Measurements from ENCODE around the gene GFOD1.
A peak's percentile ranks its signal among the peaks of the same experiment; 100 is the strongest.

GFOD1 gene

GRCh38 chr6:13484827-13485226, 2.6 kb downstream of the GFOD1 start:
- Histone ChIP-seq H3K27me3 (ENCODE audit: insufficient read depth, low read length, poor library complexity, severe bottlenecking) (no peaks in the 10 kb centered on the region), H2AFZ (ENCODE audit: low read length) (peak overlapping the region; percentile 14; the same call in 1 of the 2 replicates)

DNA sequence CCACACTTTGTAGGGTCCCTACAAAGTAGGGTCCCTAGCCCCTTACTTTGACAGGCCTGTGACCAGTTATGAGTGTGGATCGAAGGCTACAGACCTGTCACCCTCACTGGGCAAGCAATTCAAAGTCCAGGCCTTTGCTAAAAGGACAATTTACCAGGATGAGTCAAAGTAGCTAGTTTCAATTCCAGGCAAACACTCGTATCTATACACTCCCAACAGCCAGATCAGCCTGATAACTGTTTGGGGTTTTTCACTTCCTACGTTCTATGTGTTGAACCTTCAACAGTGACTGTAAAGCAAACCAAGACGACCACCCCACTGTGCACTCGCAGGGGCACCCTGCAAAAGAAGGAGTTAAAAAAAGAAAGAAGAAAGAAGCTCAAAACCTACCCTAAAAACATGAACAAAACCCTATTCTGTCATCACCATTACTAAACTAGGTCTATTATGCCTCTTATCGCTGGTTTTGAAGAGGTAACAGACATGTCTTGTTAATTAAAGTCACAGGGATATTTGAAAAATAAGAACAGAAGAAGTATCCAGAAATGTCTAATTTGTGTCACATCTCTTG, 3.2 kb downstream of the GFOD1 start:
- Histone ChIP-seq H3K27me3 (ENCODE audit: insufficient read depth, low read length, poor library complexity, severe bottlenecking) (no peaks in the 10 kb centered on the region), H3K4me3 (ENCODE audit: low read length, poor library complexity, severe bottlenecking) (peak overlapping the region; percentile 90), H3K9me2 (replicated peaks; ENCODE audit: low read depth, low read length) (no peaks in the 10 kb centered on the region), H3K9me3 (ENCODE audit: insufficient read depth, low read depth, low read length) (no peaks in the 10 kb centered on the region), H3K4me2 (ENCODE audit: low read depth, low read length, poor library complexity, severe bottlenecking) (peak overlapping the region; percentile 89), H3K4me1 (ENCODE audit: insufficient read depth, low read length, poor library complexity, severe bottlenecking) (peaks cover 60% of the 10 kb centered on the region), H3F3A (ENCODE audit: low read depth) (no peaks in the 10 kb centered on the region), H2AFZ (ENCODE audit: low read length) (peak overlapping the region; percentile 14; the same call in 1 of the 2 replicates), H3K36me3 (ENCODE audit: insufficient read depth, low read length) (0 out of 2 replicates have a peak, but pooled peaks cover 2% of the 10 kb centered on the region), H3K9ac (ENCODE audit: low read depth, low read length, poor library complexity, severe bottlenecking) (peak overlapping the region; percentile 72), H3K79me2 (ENCODE audit: insufficient read depth, low read length) (peaks cover 66% of the 10 kb centered on the region), H4K20me1 (ENCODE audit: insufficient read depth, low read length, poor library complexity, severe bottlenecking) (no peaks in the 10 kb centered on the region)
- TF ChIP-seq CTCF (conservative IDR thresholded peaks at IDR 0.05; ENCODE audit: low read length) (no peak), EZH2phosphoT487 (IDR thresholded peaks at IDR 0.05; ENCODE audit: borderline replicate concordance) (no peak)

More at GRCh38 chr6:13484827-13485226, 2.6 kb downstream of the GFOD1 start:
- Histone ChIP-seq H3K36me3 (ENCODE audit: insufficient read depth, low read length) (no peaks in the 10 kb centered on the region), H3K9ac (ENCODE audit: low read depth, low read length, poor library complexity, severe bottlenecking) (peak overlapping the region; percentile 72), H3K79me2 (ENCODE audit: insufficient read depth, low read length) (peaks cover 62% of the 10 kb centered on the region), H3F3A (ENCODE audit: low read depth) (no peaks in the 10 kb centered on the region), H3K4me3 (ENCODE audit: low read length, poor library complexity, severe bottlenecking) (peak overlapping the region; percentile 90), H3K4me1 (ENCODE audit: insufficient read depth, low read length, poor library complexity, severe bottlenecking) (peaks cover 54% of the 10 kb centered on the region), H3K4me2 (ENCODE audit: low read depth, low read length, poor library complexity, severe bottlenecking) (peak overlapping the region; percentile 89), H3K9me2 (replicated peaks; ENCODE audit: low read depth, low read length) (no peaks in the 10 kb centered on the region), H4K20me1 (ENCODE audit: insufficient read depth, low read length, poor library complexity, severe bottlenecking) (no peaks in the 10 kb centered on the region), H3K9me3 (ENCODE audit: insufficient read depth, low read depth, low read length) (no peaks in the 10 kb centered on the region)
- TF ChIP-seq CTCF (conservative IDR thresholded peaks at IDR 0.05; ENCODE audit: low read length) (no peak), EZH2phosphoT487 (IDR thresholded peaks at IDR 0.05; ENCODE audit: borderline replicate concordance) (no peak)

DNA sequence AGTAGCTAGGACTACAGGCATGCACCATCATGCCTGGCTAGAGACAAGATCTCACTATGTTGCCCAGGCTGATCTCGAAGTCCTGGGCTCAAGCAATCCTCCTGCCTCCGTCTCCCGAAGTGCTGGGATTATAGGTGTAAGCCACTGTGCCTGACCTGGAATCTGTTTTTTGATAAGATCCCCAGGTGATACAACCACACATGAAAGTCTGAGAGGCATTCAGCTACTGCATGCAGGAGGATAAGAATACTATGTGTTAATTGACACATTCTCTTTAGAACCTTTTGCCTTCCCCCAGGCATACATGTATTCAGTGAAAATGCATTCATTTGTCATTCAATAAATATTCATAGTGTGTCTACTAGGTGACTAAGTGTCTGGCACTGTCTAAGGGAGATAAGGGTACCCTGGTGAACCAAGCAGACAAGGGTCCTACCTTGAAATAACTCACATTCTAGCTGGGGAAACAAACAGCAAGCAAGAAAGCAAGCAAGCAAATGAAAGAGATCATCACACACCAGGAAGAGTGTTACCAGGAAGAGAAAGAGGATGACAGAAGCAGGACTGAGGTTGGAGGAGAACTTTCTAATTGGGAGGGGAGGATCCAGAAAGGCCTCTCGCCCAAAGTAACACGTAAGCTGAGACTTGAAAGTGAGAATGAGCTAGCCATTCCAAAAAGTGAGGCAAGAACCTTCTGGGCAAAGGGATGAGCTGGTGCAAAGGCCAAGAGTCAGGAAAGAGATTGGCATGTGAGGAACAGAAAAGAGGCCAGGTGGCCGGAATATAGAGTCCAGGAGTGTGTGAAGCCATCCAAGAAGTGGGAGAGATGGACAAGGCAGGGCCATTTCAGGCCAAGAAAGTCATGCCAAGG, 6.5 kb downstream of the GFOD1 start:
- no peaks in the 10 kb centered on the region for H3K9me2 ChIP-seq (replicated peaks; ENCODE audit: low read depth, low read length)
- H3K4me3 ChIP-seq (ENCODE audit: low read length, poor library complexity, severe bottlenecking), result peak overlapping the region; percentile 21
- no peaks in the 10 kb centered on the region for H3K27me3 ChIP-seq (ENCODE audit: insufficient read depth, low read length, poor library complexity, severe bottlenecking)
- 0 out of 2 replicates have a peak, but pooled peaks cover 2% of the 10 kb centered on the region for H3K36me3 ChIP-seq (ENCODE audit: insufficient read depth, low read length)
- H3K4me2 ChIP-seq (ENCODE audit: low read depth, low read length, poor library complexity, severe bottlenecking), result peak overlapping the region; percentile 47
- H3K79me2 ChIP-seq (ENCODE audit: insufficient read depth, low read length), result peaks cover 72% of the 10 kb centered on the region
- peaks cover 74% of the 10 kb centered on the region for H3K4me1 ChIP-seq (ENCODE audit: insufficient read depth, low read length, poor library complexity, severe bottlenecking)
- H3K9me3 ChIP-seq (ENCODE audit: insufficient read depth, low read depth, low read length), result no peaks in the 10 kb centered on the region
- TF ChIP-seq EZH2phosphoT487 (IDR thresholded peaks at IDR 0.05; ENCODE audit: borderline replicate concordance) (no peak), CTCF (conservative IDR thresholded peaks at IDR 0.05; ENCODE audit: low read length) (no peak)
- peak overlapping the region; percentile 28 for H3K9ac ChIP-seq (ENCODE audit: low read depth, low read length, poor library complexity, severe bottlenecking)
- H2AFZ ChIP-seq (ENCODE audit: low read length), result no peak overlapping the region
- H3F3A ChIP-seq (ENCODE audit: low read depth), result no peaks in the 10 kb centered on the region
- H4K20me1 ChIP-seq (ENCODE audit: insufficient read depth, low read length, poor library complexity, severe bottlenecking), result no peaks in the 10 kb centered on the region
